Body of pancreas (tissue), 4 donors: ENCODE data around the gene ABHD12B.

ENCODE experiments used
- CTCF ChIP-seq, 7 experiments: fragments of 450-650 bp in 4 of 7; fragments of 200-600 bp in 3 of 7; sonication (generic) in 3 of 7; IDR thresholded peaks; one replicate each; pipeline ENCODE4 v1.5.1; 2016 to 2019; ENCODE audit warnings: antibody characterized with exemption in 7 of 7
- POLR2A ChIP-seq, 3 donors: fragments of 450-650 bp; IDR thresholded peaks; one replicate each; pipeline ENCODE4 v1.6.1; 2016; ENCODE audit warnings: antibody characterized with exemption in 3 of 3, mild to moderate bottlenecking in 2 of 3

DNA sequence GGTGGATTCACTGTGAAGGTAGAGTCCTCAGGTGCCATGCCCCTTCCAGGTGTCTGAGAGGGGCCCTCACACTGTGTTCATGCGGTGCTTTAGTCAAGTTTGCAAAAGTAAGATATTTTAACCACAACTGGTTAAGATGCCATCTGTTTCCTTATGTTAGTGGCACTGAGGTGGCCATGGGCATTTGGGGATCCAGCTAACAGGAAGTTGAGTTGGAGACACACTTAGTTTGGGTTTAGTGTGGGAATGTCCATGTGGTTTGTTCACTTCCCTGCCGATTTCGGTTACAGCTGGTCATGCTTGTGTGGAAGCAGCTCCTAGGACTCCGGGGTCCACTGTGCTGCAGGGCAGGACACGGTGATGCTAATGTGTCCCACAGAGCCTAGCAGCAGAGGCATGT is 17.3 kb upstream of the ABHD12B start:
- TF ChIP-seq CTCF (IDR thresholded peaks at IDR 0.05), result no peak
- no peak for TF ChIP-seq POLR2A (IDR thresholded peaks at IDR 0.05)
